HTR-8/SVneo (cell line): Measurements from ENCODE around the gene DOLK.

ENCODE experiments used
- DNase-seq: peaks from one replicate; pipeline ENCODE4 v3.0.0; 2011; ENCODE audit warnings: low spot score, mixed read lengths; ENCODE audit not compliant: insufficient read length
- FAIRE-seq: peaks from 2 replicates; lab custom pipeline; 2011; peaks lifted over from hg19 to GRCh38; lab: Jason Lieb, UNC

The DOLK gene

GRCh38 chr9:128910906-128911305 lies 36.5 kb downstream of the DOLK start:
- no peak for DNase-seq
- no peak for FAIRE-seq

DNA sequence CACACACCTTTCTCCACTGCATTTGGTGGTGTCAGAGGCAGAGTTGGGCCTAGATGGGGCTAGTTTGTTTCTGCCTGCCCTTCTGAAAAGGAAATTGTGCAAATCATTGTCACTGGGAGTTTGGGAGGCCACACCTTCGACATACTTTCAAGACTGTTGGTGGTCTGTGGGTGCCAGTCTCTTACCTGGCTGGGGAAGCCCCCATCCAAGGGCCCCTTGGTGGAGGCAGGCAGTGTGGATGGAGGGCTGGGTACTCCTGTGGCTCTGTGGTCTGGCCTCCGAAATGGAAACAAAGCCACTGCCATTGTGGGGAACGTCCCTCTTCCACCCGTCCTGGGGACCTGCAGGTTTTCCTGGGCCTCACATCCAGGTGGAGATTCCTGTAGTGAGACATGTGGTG lies 37.5 kb downstream of the DOLK start:
- DNase-seq (no peak), FAIRE-seq (no peak)

DNA sequence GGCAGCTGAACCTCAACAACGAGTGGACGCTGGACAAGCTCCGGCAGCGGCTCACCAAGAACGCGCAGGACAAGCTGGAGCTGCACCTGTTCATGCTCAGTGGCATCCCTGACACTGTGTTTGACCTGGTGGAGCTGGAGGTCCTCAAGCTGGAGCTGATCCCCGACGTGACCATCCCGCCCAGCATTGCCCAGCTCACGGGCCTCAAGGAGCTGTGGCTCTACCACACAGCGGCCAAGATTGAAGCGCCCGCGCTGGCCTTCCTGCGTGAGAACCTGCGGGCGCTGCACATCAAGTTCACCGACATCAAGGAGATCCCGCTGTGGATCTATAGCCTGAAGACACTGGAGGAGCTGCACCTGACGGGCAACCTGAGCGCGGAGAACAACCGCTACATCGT lies 39.0 kb downstream of the DOLK start:
- no peak for FAIRE-seq
- DNase-seq, result no peak

GRCh38 chr9:128906741-128907140 lies 40.7 kb downstream of the DOLK start:
- FAIRE-seq, result no peak
- DNase-seq, result no peak

DNA sequence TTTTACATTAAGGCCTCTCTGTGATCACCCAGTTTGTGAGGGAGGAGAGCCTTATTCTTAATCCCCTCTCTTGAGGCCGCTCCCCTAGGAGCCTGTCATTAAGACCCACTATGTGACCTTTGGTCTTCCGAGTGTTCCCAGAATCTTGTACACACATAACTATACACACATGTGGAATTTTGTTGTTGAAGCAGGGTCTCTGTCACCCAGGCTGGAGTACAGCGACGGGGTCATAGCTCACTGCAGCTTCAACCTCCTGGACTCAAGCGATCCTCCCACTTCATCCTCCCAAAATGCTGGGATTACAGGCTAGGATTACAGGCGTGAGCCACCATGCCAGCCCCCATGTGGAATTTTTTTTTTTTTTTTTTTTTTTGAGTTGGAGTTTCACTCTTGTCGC lies 41.4 kb downstream of the DOLK start:
- no peak for FAIRE-seq
- DNase-seq, result no peak

- no peak for FAIRE-seq
- no peak for DNase-seq
Measured at GRCh38 chr9:128903871-128904620, 43.4 kb downstream of the DOLK start.

- no peak for DNase-seq
- FAIRE-seq, result no peak
Measured at GRCh38 chr9:128903079-128903461, 44.3 kb downstream of the DOLK start.

- DNase-seq, result no peak
- no peak for FAIRE-seq
Measured at GRCh38 chr9:128902351-128903078, 44.9 kb downstream of the DOLK start.

DNA sequence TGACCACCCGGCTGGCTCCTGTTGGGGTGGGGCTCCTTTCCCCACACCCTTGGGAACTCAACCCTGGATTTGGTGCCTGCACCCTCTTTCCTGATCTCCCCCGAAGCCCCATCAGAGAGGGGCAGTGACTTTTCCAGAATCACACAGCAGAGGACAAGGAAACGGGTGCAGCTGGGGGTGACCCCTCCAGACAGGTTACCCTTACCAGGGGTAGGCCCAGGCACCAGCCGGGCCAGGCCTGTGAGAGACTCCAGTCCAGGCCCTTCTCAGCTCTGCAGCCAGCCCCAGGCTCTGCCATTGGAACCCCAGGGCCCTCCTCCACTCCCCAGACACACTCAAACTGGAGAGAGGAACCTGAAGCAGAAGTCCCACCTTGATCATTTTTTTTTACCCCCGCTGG lies 45.6 kb downstream of the DOLK start:
- DNase-seq (no peak), FAIRE-seq (no peak)

DNA sequence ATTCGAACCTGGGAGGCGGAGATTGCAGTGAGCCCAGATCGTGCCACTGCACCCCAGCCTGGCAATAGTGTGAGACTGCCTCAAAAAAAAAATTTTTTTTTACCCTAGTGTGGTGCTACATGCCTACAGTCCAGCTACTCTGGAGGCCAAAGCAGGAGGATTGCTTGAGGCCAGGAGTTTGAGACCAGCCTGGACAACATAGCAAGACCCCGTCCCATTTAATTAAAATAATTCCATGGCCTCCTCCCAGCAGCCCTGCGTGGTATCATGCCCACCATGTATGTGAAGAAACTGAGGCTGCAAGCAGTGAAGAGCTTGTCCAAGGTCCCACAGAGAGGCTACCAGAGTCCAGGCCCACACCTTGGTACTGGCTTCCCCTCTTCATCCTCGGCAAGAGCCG lies 46.0 kb downstream of the DOLK start:
- no peak for FAIRE-seq

GRCh38 chr9:128899566-128900322 lies 47.7 kb downstream of the DOLK start:
- DNase-seq (no peak), FAIRE-seq (no peak)

More for the DNA sequence above, 46.0 kb downstream of the DOLK start:
- DNase-seq, result no peak

DNA sequence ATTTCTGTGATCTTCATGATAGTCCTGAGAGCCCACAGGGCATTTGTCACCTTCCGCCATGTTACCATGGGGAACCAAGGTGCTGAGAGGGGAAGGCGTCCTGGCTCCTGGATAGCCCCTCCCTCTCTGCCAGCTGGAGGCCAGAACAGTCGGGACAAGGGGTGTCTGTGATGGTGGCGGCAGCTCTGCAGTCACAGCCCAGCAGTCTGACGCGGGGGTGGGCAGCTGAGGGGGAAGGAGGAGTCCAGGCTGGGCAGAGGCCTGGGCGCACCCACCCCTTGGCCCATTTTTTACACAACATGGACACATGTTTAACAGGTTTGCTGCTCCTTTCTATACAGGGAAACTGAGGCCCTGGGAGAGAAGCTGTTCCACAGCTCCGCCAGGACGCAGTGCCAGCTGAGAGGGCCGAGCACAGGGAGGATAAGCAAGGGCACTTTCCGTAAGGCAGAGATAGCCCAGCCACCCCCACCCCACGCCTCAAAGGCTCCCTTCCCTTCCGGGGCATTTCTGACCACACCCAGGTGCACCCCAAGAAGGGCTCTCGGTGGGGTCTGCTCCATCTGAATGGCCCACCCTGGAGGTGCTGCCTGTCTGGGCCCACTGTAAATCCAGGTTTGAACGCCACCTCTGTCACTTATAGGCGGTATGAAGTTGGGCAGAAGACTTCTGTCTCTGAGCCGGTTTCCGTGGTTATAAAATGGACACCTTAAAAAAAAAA lies 48.4 kb downstream of the DOLK start:
- FAIRE-seq, result no peak
- DNase-seq, result no peak

GRCh38 chr9:128898382-128898781 lies 49.0 kb downstream of the DOLK start:
- DNase-seq (no peak), FAIRE-seq (no peak)

DNA sequence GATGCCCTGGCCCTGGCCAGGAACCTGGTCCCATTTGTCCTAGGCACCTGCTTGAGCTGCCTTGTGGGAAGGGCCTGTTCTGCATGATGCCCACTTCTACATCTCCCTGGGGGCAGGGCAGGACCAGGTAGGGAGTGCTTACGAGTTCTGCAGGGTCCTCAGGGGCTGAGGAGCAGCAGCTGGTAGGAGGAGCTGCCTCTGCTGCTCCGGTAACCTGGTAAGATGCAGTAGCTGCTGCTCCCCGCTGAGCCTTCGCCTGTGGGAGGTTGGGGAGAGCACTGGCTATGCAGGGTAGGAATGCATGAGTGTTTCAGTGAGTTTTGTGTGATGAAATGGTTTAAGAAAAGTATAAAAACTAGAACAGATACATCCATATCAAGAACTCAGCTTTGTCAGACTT lies 51.8 kb downstream of the DOLK start:
- FAIRE-seq, result no peak

More for the DNA sequence above, 51.8 kb downstream of the DOLK start:
- DNase-seq, result no peak
